HFFc6 (cell line): ENCODE measurements around the gene RABGAP1L. TPM values are rescaled to one million over a fixed set of nuclear protein-coding genes. Genes with fewer than 3 reads are reported as not detected.

Experiments
- DNase-seq: peaks from one replicate; pipeline ENCODE4 v3.0.0-alpha.2; 2018
- H3K27ac Mint-ChIP-seq: 2 replicates; pipeline ENCODE4 v1.8.0; 2020; ENCODE audit warnings: mild to moderate bottlenecking, mixed read lengths
- H3K27me3 Mint-ChIP-seq: 2 replicates; pipeline ENCODE4 v1.8.0; 2021; ENCODE audit warnings: mild to moderate bottlenecking, moderate library complexity, mixed read lengths; ENCODE audit not compliant: insufficient read depth
- H3K36me3 Mint-ChIP-seq: 2 replicates; pipeline ENCODE4 v1.8.0; 2021; ENCODE audit warnings: low read depth, mixed read lengths
- H3K4me1 Mint-ChIP-seq: 2 replicates; pipeline ENCODE4 v1.8.0; 2020; ENCODE audit warnings: low read depth, mixed read lengths
- H3K4me3 Mint-ChIP-seq: 2 replicates; pipeline ENCODE4 v1.8.0; 2020; ENCODE audit warnings: mild to moderate bottlenecking, moderate library complexity, mixed read lengths
- H3K9me3 Mint-ChIP-seq: 2 replicates; pipeline ENCODE4 v1.8.0; 2020; ENCODE audit warnings: mild to moderate bottlenecking, mixed read lengths
- total RNA-seq, 6 experiments: library from RNA; stranded (reverse); fragmentation: NEBNext Ultra II Directional; extraction: Animal tissue kit (Norgen Biotek cat#: 25700); gene quantifications; 2 replicates in 1 of 6; 3 replicates in 5 of 6; pipeline ENCODE4 v1.2.3, GENCODE V29; 2021
- TF ChIP-seq, protein P1 (sequence below): fragments of 200-600 bp; sonication (generic); IDR thresholded peaks from 2 replicates; pipeline ENCODE4 v1.5.0; 2021; ENCODE audit warnings: antibody characterized with exemption, mild to moderate bottlenecking

Gene RABGAP1L
- total RNA-seq, 6 experiments from 2014 or later, result 14.5 to 16.9 (median 16.0) TPM

DNA sequence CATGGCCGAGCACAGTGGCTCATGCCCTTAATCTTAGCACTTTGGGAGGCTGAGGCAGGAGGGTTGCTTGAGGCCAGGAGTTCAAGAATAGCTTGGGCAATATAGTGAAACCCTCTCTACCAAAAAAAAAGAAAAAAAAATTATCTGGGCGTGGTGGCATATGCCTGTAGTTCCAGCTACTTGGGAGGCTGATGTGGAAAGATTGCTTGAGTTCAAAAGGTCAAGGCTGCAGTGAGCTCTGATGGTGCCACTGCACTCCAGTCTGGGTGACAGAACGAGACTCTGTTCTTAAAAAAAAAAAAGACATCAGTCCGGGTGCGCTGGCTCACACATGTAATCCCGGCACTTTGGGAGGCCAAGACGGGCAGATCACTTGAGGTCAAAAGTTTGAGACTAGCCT lies 589.3 kb downstream of the RABGAP1L start:
- Mint-ChIP-seq H3K9me3 (no peaks in the 10 kb centered on the region), H3K36me3 (no peaks in the 10 kb centered on the region), H3K4me1 (peaks cover 23% of the 10 kb centered on the region), H3K27me3 (no peaks in the 10 kb centered on the region), H3K4me3 (no peak overlapping the region), H3K27ac (no peak overlapping the region)
- TF ChIP-seq, protein P1, sequence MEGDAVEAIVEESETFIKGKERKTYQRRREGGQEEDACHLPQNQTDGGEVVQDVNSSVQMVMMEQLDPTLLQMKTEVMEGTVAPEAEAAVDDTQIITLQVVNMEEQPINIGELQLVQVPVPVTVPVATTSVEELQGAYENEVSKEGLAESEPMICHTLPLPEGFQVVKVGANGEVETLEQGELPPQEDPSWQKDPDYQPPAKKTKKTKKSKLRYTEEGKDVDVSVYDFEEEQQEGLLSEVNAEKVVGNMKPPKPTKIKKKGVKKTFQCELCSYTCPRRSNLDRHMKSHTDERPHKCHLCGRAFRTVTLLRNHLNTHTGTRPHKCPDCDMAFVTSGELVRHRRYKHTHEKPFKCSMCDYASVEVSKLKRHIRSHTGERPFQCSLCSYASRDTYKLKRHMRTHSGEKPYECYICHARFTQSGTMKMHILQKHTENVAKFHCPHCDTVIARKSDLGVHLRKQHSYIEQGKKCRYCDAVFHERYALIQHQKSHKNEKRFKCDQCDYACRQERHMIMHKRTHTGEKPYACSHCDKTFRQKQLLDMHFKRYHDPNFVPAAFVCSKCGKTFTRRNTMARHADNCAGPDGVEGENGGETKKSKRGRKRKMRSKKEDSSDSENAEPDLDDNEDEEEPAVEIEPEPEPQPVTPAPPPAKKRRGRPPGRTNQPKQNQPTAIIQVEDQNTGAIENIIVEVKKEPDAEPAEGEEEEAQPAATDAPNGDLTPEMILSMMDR, result no peak
- DNase-seq, result no peak

DNA sequence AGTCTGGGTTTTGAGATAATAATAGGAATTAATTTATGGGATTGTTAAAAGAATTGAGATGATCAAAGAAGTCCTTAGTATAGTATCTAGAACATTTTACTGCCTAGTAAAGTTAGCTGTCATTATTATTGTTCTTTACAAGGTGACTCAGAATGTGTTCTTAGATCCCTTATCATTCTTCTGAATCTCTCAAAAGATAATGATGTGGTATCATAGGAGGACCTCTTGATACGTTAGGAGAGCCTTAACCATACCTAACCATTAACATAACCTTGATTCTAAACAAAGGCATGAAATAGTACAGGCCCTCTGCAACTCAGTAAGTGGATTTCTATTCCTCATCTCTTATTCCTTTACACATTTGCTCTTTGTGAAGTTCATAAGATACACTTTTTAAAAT lies 593.8 kb downstream of the RABGAP1L start:
- Mint-ChIP-seq H3K4me1 (peaks cover 5% of the 10 kb centered on the region; the same call in 1 of the 2 replicates), H3K27ac (no peak overlapping the region)

DNA sequence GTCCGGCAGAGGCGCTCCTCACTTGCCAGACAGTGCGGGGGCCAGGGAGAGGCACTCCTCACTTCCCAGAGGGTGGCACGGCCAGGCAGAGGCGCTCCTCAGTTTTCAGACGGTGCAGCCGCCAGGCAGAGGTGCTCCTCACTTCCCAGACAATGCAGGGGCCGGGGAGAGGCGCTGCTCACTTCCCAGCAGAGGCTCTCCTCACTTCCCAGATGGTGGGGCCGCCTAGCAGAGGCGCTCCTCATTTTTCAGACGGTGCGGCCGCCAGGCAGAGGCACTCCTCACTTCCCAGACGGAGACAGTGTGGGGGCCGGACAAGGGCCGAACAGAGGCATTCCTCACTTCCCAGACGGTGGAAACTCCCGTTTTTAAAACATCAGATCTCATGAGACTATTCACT lies 602.0 kb downstream of the RABGAP1L start:
- TF ChIP-seq, protein P1, result no peak
- no peaks in the 10 kb centered on the region for H3K4me1 Mint-ChIP-seq
- H3K27ac Mint-ChIP-seq, result no peak overlapping the region

More for the DNA sequence above, 593.8 kb downstream of the RABGAP1L start:
- Mint-ChIP-seq H3K27me3 (no peaks in the 10 kb centered on the region), H3K4me3 (no peak overlapping the region), H3K36me3 (no peaks in the 10 kb centered on the region), H3K9me3 (no peaks in the 10 kb centered on the region)
- no peak for DNase-seq
- TF ChIP-seq, protein P1, result no peak

DNA sequence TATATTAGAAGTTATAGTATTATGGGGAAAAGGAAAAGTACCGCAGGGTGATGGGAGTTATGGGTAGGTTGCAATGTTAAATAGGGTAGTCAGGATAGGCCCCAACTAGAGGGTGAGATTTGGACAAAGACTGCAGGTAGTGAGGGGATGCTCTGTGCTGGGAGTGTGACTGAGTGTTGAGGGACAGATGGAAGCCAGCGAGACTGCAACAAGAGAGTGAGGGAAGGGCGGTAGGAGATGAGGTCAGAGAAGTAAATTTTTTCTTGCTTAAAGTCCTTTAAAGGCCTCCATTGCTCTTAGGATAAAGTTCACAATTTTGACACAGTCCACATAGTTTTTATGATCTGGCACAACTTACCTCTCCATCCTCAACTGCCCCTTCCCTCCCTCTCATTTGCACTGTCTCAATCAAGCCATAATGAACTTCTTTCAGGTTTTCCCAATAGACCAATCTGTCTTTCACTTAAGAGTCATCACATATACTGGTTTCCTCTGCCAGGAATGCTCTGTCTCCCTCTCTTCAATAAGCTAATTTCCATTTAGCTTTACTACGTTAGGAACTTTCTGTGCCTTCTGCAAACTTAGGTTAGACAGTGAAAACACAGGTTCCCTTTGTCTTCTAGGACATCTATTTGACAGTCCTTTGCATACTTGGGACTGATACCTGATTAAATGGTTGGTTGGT lies 602.7 kb downstream of the RABGAP1L start:
- DNase-seq, result no peak
- Mint-ChIP-seq H3K27ac (no peak overlapping the region), H3K9me3 (no peaks in the 10 kb centered on the region), H3K4me3 (no peak overlapping the region), H3K4me1 (no peaks in the 10 kb centered on the region), H3K27me3 (peaks cover 2% of the 10 kb centered on the region; the same call in 1 of the 2 replicates), H3K36me3 (no peaks in the 10 kb centered on the region)
- TF ChIP-seq, protein P1, result no peak

More for the DNA sequence above, 602.0 kb downstream of the RABGAP1L start:
- no peaks in the 10 kb centered on the region for H3K36me3 Mint-ChIP-seq
- no peaks in the 10 kb centered on the region for H3K9me3 Mint-ChIP-seq
- no peak overlapping the region for H3K4me3 Mint-ChIP-seq
- no peak for DNase-seq
- H3K27me3 Mint-ChIP-seq, result no peaks in the 10 kb centered on the region; the same call in 1 of the 2 replicates

DNA sequence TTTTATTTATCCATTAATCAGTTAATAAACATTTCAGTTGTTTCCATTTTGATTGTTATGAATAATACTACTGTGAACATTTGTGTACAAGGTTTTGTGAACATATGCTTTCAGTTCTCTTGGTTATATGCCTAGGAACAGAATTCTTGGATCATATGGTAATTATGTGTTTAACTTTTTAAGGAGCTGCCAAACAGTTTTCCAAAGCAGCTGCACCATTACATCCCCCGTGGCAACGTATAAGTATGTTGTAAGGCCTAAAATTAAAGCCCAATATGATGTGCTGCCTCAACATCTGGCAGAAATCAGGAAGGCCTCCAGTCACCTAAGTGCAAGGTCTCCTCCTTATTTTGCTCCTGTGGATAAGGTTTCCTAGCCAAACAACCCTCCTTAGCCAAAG lies 604.9 kb downstream of the RABGAP1L start:
- no peak for DNase-seq
- Mint-ChIP-seq H3K4me3 (no peak overlapping the region), H3K36me3 (no peaks in the 10 kb centered on the region), H3K27ac (no peak overlapping the region), H3K4me1 (no peaks in the 10 kb centered on the region), H3K9me3 (no peaks in the 10 kb centered on the region), H3K27me3 (peaks cover 2% of the 10 kb centered on the region; the same call in 1 of the 2 replicates)
- TF ChIP-seq, protein P1, result no peak
